Fibroblast of the aortic adventitia (primary cell): ENCODE results near the gene HMMR. TPM values are rescaled to one million over a fixed set of nuclear protein-coding genes. Genes with fewer than 3 reads are reported as not detected.
A peak's percentile ranks its signal among the peaks of the same experiment; 100 is the strongest.

Source experiments
- DNase-seq: peaks from one replicate; pipeline ENCODE4 v3.0.0-alpha.2; 2010; ENCODE audit warnings: low read depth
- H3K4me3 ChIP-seq: 2 replicates; pipeline ENCODE4 v1.5.1; 2011; ENCODE audit warnings: low read depth, mild to moderate bottlenecking, control low read depth, low read length, moderate library complexity
- CTCF ChIP-seq: IDR thresholded peaks from 2 replicates; pipeline ENCODE4 v1.5.1; 2011; ENCODE audit warnings: mild to moderate bottlenecking, low read length, control low read depth, inconsistent platforms; ENCODE audit not compliant: insufficient read depth
- total RNA-seq: library from RNA; depleted of rRNA; stranded (reverse); fragments of >200 nt; gene quantifications from 2 replicates; pipeline ENCODE4 v1.2.3, GENCODE V29; 2012; ENCODE audit warnings: low replicate concordance

The HMMR gene
- total RNA-seq, 1 donor, result 37.2 TPM

- DNase-seq, result peak; percentile 31
- TF ChIP-seq CTCF, result no peak
- H3K4me3 ChIP-seq, result no peak overlapping the region
Measured at GRCh38 chr5:163496286-163496685, 35.9 kb downstream of the HMMR start.

- no peak overlapping the region for H3K4me3 ChIP-seq
- no peak for TF ChIP-seq CTCF
Measured at GRCh38 chr5:163497315-163497714, 36.9 kb downstream of the HMMR start.

GRCh38 chr5:163498886-163499285 is 38.5 kb downstream of the HMMR start:
- TF ChIP-seq CTCF, result no peak
- peak; percentile 81 for DNase-seq
- H3K4me3 ChIP-seq, result no peak overlapping the region

More at GRCh38 chr5:163497315-163497714, 36.9 kb downstream of the HMMR start:
- DNase-seq, result no peak

GRCh38 chr5:163502521-163502920 is 42.1 kb downstream of the HMMR start:
- peak; percentile 43 for DNase-seq

GRCh38 chr5:163503106-163504078 is 43.0 kb downstream of the HMMR start:
- H3K4me3 ChIP-seq, result peak overlapping the region; percentile 72
- TF ChIP-seq CTCF, result peak; percentile 46
- peak; percentile 87 for DNase-seq

More at GRCh38 chr5:163502521-163502920, 42.1 kb downstream of the HMMR start:
- H3K4me3 ChIP-seq, result peak overlapping the region; percentile 72
- TF ChIP-seq CTCF, result no peak

GRCh38 chr5:163504079-163504931 is 43.9 kb downstream of the HMMR start:
- no peak for TF ChIP-seq CTCF
- peak; percentile 80 for DNase-seq
- peak overlapping the region; percentile 72 for H3K4me3 ChIP-seq
